Nephron (organoid): Measurements from ENCODE around the gene LRRC26.

Experiments
- H3K27ac Mint-ChIP-seq, 3 experiments: 2 replicates each; pipeline ENCODE4 v1.8.0; 2020; ENCODE audit warnings: mixed read lengths in 3 of 3, mild to moderate bottlenecking in 2 of 3, moderate library complexity in 1 of 3
- H3K27me3 Mint-ChIP-seq: 2 replicates; pipeline ENCODE4 v1.8.0; 2021; ENCODE audit warnings: low read depth, mild to moderate bottlenecking, moderate library complexity, mixed read lengths
- H3K36me3 Mint-ChIP-seq: 2 replicates; pipeline ENCODE4 v1.8.0; 2020; ENCODE audit warnings: low read depth, mixed read lengths
- H3K4me1 Mint-ChIP-seq: 2 replicates; pipeline ENCODE4 v1.8.0; 2020; ENCODE audit warnings: mixed read lengths
- H3K4me3 Mint-ChIP-seq, 3 experiments: 2 replicates each; pipeline ENCODE4 v1.8.0; 2020; ENCODE audit warnings: mild to moderate bottlenecking in 3 of 3, mixed read lengths in 3 of 3, moderate library complexity in 2 of 3
- H3K9me3 Mint-ChIP-seq: 2 replicates; pipeline ENCODE4 v1.8.0; 2020; ENCODE audit warnings: mixed read lengths
- CTCF ChIP-seq, 3 experiments: fragments of 200-600 bp; sonication (generic); IDR thresholded peaks; one replicate each; pipeline ENCODE4 v1.5.0; 2021; ENCODE audit warnings: antibody characterized with exemption in 3 of 3; ENCODE audit not compliant: unreplicated experiment in 3 of 3

Gene LRRC26

DNA sequence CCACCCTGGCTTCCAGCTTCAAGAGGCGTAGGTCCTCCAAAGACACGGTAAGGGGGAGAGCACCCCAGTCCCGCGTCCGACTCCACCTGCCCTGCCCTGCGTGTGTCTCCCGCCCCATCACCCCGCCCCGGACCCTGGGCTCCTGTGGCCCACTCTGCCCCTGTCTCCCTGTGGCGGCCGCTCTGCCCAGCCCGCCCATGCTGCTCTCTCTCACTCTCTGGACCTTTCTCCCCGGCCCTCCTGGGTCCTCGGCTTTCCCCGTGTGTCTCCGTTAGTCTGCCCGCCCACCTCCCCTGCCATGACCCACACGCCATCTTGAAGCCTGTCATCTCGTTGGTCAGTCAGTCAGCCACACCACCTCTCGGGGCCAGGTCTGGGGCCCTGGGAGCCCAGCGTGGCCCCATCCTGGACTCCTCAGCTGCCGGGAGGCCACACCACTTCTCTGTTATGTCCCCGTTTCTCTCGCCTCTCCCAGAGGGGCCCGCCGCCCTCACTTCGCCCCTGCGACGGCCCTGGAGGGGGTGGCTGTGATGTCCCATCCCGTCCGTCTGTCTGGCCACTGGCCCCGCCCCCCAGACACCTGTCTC is 4.5 kb downstream of the LRRC26 start:
- Mint-ChIP-seq H3K27me3 (peaks cover 82% of the 10 kb centered on the region), H3K27ac (no peak overlapping the region), H3K9me3 (no peaks in the 10 kb centered on the region), H3K4me1 (no peaks in the 10 kb centered on the region), H3K4me3 (no peak overlapping the region), H3K36me3 (no peaks in the 10 kb centered on the region)
- TF ChIP-seq CTCF (IDR thresholded peaks at IDR 0.05; ENCODE audit: unreplicated experiment in 3 of 3), result no peak

DNA sequence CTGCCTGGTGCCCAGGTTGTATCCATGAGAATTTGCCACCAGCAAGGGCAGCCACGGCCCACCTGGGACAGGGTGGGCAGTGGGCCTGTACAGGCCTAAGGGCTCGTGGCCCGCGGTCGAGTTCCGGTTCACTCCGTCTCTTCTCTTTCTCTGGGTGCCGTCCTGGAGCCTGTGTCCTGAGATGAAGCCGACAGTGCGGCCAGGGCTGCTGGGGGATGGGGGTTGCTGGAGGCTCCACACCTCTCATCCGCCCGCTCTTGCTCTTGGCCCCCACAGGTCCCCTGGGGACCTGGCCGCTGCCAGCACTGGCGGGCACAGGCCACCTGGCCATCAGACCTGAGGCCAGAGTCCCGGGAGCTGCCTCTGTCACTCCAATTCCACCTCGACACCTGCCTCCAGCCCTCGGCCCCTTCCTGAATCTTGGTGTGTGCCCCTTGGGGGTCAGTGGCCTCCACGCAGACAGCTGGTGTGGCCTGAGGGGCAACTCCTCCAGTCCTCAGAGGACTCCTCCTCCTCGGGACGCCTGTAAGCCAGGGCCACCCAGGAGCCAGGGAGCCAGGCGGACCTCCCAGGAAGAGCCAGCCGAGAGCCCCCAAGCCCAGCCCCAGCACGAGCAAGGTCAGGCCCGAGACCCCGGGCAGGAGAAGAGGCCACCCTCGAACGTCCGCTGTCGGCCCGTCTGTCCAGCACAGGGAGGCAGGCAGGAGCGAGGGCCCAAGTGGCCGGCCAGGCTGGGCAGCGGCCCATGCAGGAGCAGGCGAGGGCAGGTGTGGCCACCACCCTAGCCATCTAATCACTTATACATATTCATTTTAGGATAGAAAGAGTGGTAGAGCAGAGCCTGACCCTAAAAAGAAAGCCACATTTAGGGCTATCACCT is 5.2 kb downstream of the LRRC26 start:
- peak overlapping the region in 1 of 3 experiments; percentile 32 for H3K4me3 Mint-ChIP-seq
- H3K36me3 Mint-ChIP-seq, result no peaks in the 10 kb centered on the region
- H3K4me1 Mint-ChIP-seq, result no peaks in the 10 kb centered on the region
- H3K9me3 Mint-ChIP-seq, result no peaks in the 10 kb centered on the region
- no peak overlapping the region for H3K27ac Mint-ChIP-seq
- no peak for TF ChIP-seq CTCF (IDR thresholded peaks at IDR 0.05; ENCODE audit: unreplicated experiment in 3 of 3)
- peaks cover 83% of the 10 kb centered on the region for H3K27me3 Mint-ChIP-seq

DNA sequence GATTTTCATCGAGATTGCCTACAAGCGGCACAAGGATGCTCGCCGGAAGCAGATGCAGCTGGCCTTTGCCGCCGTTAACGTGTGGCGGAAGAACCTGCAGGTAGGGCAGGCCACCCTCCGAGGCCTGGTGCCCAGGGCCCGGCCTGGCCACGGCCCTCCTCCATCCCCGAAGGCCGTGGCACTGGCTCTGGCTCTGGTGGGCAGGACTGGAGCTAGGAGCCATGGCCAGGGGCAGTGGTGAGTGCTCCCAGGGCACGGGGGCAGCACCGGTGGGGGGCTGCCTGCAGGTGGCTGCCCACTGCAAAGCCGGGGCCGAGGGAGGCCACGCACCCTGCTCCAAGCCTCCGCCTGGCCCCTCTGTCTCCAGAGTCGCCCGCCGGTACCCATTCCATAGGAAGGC is 6.0 kb downstream of the LRRC26 start:
- Mint-ChIP-seq H3K4me3 (no peak overlapping the region), H3K36me3 (no peaks in the 10 kb centered on the region), H3K4me1 (no peaks in the 10 kb centered on the region), H3K27me3 (peaks cover 88% of the 10 kb centered on the region), H3K9me3 (no peaks in the 10 kb centered on the region), H3K27ac (no peak overlapping the region)
- TF ChIP-seq CTCF (IDR thresholded peaks at IDR 0.05; ENCODE audit: unreplicated experiment in 3 of 3), result no peak

DNA sequence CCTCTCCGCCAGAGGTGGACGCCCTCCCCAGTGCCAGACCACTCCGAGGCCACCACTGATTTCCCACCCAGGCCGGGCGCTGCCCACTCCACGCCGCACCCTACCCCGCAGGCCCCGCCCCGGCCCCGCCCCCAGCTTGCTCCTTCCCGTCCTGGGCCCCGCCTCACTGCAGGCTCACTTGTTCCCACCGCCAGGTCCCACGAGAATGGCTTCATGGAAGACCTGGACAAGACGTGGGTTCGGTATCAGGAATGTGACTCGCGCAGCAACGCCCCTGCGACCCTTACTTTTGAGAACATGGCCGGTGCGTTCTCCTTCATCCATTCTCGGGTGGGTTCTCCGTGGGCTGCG is 6.5 kb downstream of the LRRC26 start:
- Mint-ChIP-seq H3K9me3 (no peaks in the 10 kb centered on the region), H3K4me3 (peak overlapping the region in 2 of 3 experiments; percentile 38 to 48), H3K27me3 (peaks cover 88% of the 10 kb centered on the region), H3K27ac (no peak overlapping the region), H3K36me3 (no peaks in the 10 kb centered on the region), H3K4me1 (no peaks in the 10 kb centered on the region)
- no peak for TF ChIP-seq CTCF (IDR thresholded peaks at IDR 0.05; ENCODE audit: unreplicated experiment in 3 of 3)

GRCh38 chr9:137162505-137163364 is 7.1 kb downstream of the LRRC26 start:
- Mint-ChIP-seq H3K9me3 (no peaks in the 10 kb centered on the region), H3K36me3 (no peaks in the 10 kb centered on the region), H3K27ac (no peak overlapping the region), H3K4me1 (no peaks in the 10 kb centered on the region), H3K4me3 (peak overlapping the region in 2 of 3 experiments; percentile 48 to 67), H3K27me3 (peaks cover 93% of the 10 kb centered on the region)
- TF ChIP-seq CTCF (IDR thresholded peaks at IDR 0.05; ENCODE audit: unreplicated experiment in 3 of 3), result peak in 1 of 3 experiments; percentile 25
